Ascending aorta (tissue), 2 donors: ENCODE results near the gene GABARAPL1. TPM values are rescaled to one million over a fixed set of nuclear protein-coding genes. Genes with fewer than 3 reads are reported as not detected.

Experiments used
- DNase-seq, 2 donors: peaks; one replicate each; pipeline ENCODE4 v3.0.0-alpha.2; 2019; ENCODE audit warnings: low spot score in 2 of 2
- H3K27ac ChIP-seq, 2 donors: fragments of 200-600 bp; sonication (generic); one replicate each; pipeline ENCODE4 v1.5.1; 2016 to 2017; ENCODE audit warnings: mild to moderate bottlenecking in 1 of 2
- H3K27me3 ChIP-seq: fragments of 200-600 bp; sonication (generic); one replicate; pipeline ENCODE4 v1.5.1; 2017
- H3K36me3 ChIP-seq, 2 donors: fragments of 200-600 bp; sonication (generic); one replicate each; pipeline ENCODE4 v1.5.1; 2016
- H3K4me1 ChIP-seq, 2 donors: fragments of 200-600 bp; sonication (generic); one replicate each; pipeline ENCODE4 v1.5.1; 2016 to 2017; ENCODE audit warnings: mild to moderate bottlenecking in 1 of 2
- H3K4me3 ChIP-seq, 2 donors: fragments of 200-600 bp; sonication (generic); one replicate each; pipeline ENCODE4 v1.5.1; 2016 to 2017; ENCODE audit warnings: mild to moderate bottlenecking in 1 of 2
- H3K9me3 ChIP-seq, 2 donors: fragments of 200-600 bp; sonication (generic); one replicate each; pipeline ENCODE4 v1.5.1; 2016
- intact Hi-C: fragments of 100-400 bp; cut with DNase I; formaldehyde crosslinking; loops from one replicate; pipeline ENCODE4 v1.15.1; 2023
- total RNA-seq: library from RNA; depleted of rRNA; stranded (reverse); fragments of >200 nt; gene quantifications from one replicate; pipeline ENCODE4 v1.1.0, GENCODE V29; 2016
- TF ChIP-seq, protein P1 (sequence below), 3 experiments: fragments of 200-600 bp in 2 of 3; fragments of 450-650 bp in 1 of 3; sonication (generic) in 2 of 3; IDR thresholded peaks; one replicate each; pipeline ENCODE4 v1.5.1; 2016 to 2019; ENCODE audit warnings: antibody characterized with exemption in 3 of 3, mild to moderate bottlenecking in 1 of 3, moderate library complexity in 1 of 3

GABARAPL1 gene
- total RNA-seq, 1 donor from 2014 or later: 239 TPM

DNA sequence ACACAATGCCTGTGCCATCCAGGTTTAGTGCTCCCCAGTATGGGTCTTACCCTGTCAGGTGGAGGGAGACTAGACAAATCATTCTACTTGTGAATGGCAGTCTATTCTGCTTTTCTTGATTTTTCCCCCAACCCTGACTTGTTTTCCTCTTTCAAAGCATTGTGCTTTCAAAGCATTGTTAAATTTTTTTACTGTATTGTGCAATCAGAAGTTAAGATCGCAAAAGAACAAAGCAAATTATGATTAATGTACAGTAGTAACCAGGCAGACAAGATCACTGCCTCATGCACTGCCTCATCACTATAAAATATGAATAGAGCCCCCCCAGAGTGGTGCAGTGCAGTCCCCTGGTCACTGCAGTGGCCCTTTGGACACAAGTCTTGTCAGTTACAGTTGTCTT is 14.1 kb downstream of the GABARAPL1 start:
- no peak for DNase-seq
- intact Hi-C loops: no loop called here
- TF ChIP-seq, protein P1, sequence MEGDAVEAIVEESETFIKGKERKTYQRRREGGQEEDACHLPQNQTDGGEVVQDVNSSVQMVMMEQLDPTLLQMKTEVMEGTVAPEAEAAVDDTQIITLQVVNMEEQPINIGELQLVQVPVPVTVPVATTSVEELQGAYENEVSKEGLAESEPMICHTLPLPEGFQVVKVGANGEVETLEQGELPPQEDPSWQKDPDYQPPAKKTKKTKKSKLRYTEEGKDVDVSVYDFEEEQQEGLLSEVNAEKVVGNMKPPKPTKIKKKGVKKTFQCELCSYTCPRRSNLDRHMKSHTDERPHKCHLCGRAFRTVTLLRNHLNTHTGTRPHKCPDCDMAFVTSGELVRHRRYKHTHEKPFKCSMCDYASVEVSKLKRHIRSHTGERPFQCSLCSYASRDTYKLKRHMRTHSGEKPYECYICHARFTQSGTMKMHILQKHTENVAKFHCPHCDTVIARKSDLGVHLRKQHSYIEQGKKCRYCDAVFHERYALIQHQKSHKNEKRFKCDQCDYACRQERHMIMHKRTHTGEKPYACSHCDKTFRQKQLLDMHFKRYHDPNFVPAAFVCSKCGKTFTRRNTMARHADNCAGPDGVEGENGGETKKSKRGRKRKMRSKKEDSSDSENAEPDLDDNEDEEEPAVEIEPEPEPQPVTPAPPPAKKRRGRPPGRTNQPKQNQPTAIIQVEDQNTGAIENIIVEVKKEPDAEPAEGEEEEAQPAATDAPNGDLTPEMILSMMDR (IDR thresholded peaks at IDR 0.05): no peak

DNA sequence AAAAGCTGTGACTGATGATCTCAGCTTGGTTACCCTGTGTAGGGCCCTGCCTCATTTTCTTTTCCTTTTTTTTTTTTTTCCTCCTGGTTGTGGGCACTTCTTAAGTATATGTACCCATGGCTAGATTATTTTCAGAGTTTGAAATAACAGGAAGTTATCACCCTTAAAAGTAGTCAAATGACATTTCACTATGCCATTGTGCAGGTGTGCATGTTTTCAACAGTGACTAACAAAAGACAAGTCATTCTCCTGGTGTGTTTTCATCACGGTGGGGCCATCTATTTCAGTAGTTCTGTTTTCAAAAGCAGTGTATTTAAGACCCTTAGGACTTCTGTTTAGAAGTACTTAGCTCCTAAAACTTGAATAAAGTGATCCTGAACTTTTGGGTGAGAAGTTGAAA is 15.0 kb downstream of the GABARAPL1 start:
- TF ChIP-seq, protein P1 (IDR thresholded peaks at IDR 0.05): no peak
- intact Hi-C loops: no loop called here
- Histone ChIP-seq H3K9me3 (no peaks in the 10 kb centered on the region), H3K27me3 (no peaks in the 10 kb centered on the region), H3K36me3 (peaks cover 14 to 17% of the 10 kb centered on the region in 2 donors), H3K27ac (no peak overlapping the region), H3K4me3 (no peak overlapping the region), H3K4me1 (no peaks in the 10 kb centered on the region)
- DNase-seq: no peak

More for the DNA sequence above, 14.1 kb downstream of the GABARAPL1 start:
- no peak overlapping the region for H3K4me3 ChIP-seq
- peaks cover 23 to 26% of the 10 kb centered on the region in 2 donors for H3K36me3 ChIP-seq
- no peaks in the 10 kb centered on the region for H3K9me3 ChIP-seq
- H3K27me3 ChIP-seq: no peaks in the 10 kb centered on the region
- no peak overlapping the region for H3K27ac ChIP-seq
- H3K4me1 ChIP-seq: no peaks in the 10 kb centered on the region

DNA sequence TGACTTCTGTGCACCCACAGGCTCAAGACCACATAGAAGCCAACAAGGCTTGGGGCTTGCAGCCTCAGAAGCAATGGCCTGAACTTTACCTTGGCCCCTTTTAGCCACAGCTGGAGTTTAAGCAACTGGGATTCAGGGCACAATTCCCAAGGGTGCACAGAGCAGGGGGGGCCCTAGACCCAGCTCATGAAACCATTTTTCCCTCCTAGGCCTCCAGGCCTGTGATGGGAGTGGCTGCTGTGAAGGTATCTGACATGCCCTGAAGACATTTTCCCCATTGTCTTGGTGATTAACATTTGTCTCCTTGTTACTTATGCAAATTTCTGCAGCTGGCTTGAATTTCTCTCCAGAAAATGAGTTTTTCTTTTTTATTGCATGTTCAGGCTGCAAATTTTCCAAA is 21.9 kb downstream of the GABARAPL1 start:
- no peaks in the 10 kb centered on the region for H3K36me3 ChIP-seq
- no peaks in the 10 kb centered on the region for H3K27me3 ChIP-seq
- TF ChIP-seq, protein P1 (IDR thresholded peaks at IDR 0.05): no peak
- H3K4me1 ChIP-seq: no peaks in the 10 kb centered on the region
- DNase-seq: no peak
- no peak overlapping the region for H3K4me3 ChIP-seq
- H3K27ac ChIP-seq: no peak overlapping the region
- H3K9me3 ChIP-seq: no peaks in the 10 kb centered on the region
- intact Hi-C loops: no loop called here

DNA sequence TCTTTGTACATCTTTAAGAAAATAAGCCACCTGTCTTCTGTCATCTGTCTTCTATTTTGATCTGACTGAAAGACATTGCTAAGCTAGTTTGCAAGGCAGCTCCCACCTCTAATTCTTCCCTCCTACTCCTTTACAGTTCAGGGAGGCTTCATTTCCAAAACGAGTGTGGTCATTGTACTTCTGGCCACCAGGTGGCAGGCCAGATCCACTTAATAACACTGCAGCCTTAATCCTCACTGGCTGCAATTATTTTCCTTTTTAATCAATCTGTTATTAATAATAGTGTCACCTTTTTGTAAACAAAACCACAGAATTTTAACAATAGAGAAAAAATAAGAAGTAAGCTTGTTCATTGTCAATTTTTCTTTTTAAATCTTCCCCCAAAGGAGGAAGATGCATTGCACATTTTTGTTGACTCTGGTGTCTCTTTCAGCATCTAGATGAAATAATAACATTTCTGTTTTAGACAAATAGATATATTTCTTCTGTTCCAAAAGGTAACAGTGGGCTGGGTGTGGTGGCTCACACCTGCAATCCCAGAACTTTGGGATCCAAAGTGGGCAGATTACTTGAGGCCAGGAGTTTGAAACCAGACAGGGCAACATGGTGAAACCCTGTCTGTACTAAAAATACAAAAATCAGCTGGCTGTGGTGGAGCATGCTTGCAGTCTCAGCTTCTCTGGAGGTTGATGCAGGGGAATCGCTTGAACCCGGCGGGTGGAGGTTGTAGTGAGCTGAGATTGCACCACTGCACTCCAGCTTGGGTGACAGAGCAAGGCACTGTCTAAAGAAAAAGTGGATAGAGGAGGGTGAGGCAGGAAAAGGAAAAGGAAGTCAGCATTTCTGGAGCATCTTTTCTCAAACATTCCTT is 23.3 kb downstream of the GABARAPL1 start:
- no peak for DNase-seq
- Histone ChIP-seq H3K4me1 (no peaks in the 10 kb centered on the region), H3K36me3 (no peaks in the 10 kb centered on the region), H3K27me3 (no peaks in the 10 kb centered on the region), H3K9me3 (no peaks in the 10 kb centered on the region), H3K4me3 (no peak overlapping the region), H3K27ac (no peak overlapping the region)
- TF ChIP-seq, protein P1 (IDR thresholded peaks at IDR 0.05): peak; percentile 75 to 91 (median 85)
- intact Hi-C loops: loop anchor here (1.0 kb wide), 1 partner anchor 326 kb away; no protein-coding TSS in a partner anchor

DNA sequence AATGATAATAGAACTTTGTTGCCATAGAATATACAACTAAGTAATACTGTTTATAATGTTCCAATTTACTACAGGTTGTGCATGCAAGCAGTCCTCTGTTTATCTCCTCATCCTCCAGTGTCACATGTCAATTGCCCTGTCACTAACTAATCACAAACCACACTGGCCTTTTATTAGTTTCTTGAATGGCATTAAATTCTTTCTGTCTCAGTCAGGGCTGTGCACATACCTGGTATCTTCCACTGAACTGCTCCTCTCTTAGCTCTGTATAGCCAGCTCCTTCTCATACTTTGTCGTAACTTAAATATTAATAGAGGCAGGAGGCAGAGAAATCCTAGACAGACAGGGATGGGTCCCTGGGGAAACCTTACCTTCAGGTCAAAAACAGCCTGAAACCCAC is 24.0 kb downstream of the GABARAPL1 start:
- H3K4me3 ChIP-seq: no peak overlapping the region
- H3K27me3 ChIP-seq: no peaks in the 10 kb centered on the region
- H3K4me1 ChIP-seq: no peaks in the 10 kb centered on the region
- TF ChIP-seq, protein P1 (IDR thresholded peaks at IDR 0.05): no peak
- no peaks in the 10 kb centered on the region for H3K36me3 ChIP-seq
- H3K9me3 ChIP-seq: no peaks in the 10 kb centered on the region
- no peak for DNase-seq
- H3K27ac ChIP-seq: no peak overlapping the region
- intact Hi-C loops: no loop called here
